Spleen (tissue), 7 donors: ENCODE results near the gene ULBP2.

Source experiments
- POLR2A ChIP-seq, 3 donors: fragments of 450-650 bp; IDR thresholded peaks; one replicate each; pipeline ENCODE4 v1.5.1; 2017; ENCODE audit warnings: antibody characterized with exemption in 3 of 3, mild to moderate bottlenecking in 1 of 3
- POLR2AphosphoS5 ChIP-seq, 3 donors: sonication (generic); formaldehyde crosslinking; IDR thresholded peaks; one replicate each; pipeline ENCODE4 v1.5.1; 2017; ENCODE audit warnings: antibody characterized with exemption in 3 of 3
- TF ChIP-seq, protein P1 (sequence below), 11 experiments: fragments of 200-600 bp in 7 of 11; fragments of 450-650 bp in 4 of 11; sonication (generic) in 4 of 11; IDR thresholded peaks in 8 of 11; conservative IDR thresholded peaks in 3 of 11; 1 replicate in 7 of 11; 2 replicates in 4 of 11; pipeline versions ENCODE4 v1.4.0 to v1.8.0; 2016 to 2021; ENCODE audit warnings: antibody characterized with exemption in 11 of 11, inconsistent platforms in 4 of 11, mild to moderate bottlenecking in 1 of 11
- donor health status: DM: no; HTN: no; CAD: no; lungs with moderate emphysema.
- donor health status: DM: no; HTN: no; CAD: no.
- donor health status: DM: no; HTN: no; CAD: no.

GRCh38 chr6:149974825-149975224 is 33.0 kb downstream of the ULBP2 start:
- TF ChIP-seq, protein P1, sequence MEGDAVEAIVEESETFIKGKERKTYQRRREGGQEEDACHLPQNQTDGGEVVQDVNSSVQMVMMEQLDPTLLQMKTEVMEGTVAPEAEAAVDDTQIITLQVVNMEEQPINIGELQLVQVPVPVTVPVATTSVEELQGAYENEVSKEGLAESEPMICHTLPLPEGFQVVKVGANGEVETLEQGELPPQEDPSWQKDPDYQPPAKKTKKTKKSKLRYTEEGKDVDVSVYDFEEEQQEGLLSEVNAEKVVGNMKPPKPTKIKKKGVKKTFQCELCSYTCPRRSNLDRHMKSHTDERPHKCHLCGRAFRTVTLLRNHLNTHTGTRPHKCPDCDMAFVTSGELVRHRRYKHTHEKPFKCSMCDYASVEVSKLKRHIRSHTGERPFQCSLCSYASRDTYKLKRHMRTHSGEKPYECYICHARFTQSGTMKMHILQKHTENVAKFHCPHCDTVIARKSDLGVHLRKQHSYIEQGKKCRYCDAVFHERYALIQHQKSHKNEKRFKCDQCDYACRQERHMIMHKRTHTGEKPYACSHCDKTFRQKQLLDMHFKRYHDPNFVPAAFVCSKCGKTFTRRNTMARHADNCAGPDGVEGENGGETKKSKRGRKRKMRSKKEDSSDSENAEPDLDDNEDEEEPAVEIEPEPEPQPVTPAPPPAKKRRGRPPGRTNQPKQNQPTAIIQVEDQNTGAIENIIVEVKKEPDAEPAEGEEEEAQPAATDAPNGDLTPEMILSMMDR (IDR thresholded peaks at IDR 0.05 in 8 of 11, conservative IDR thresholded peaks at IDR 0.05 in 3 of 11) = no peak
- TF ChIP-seq POLR2AphosphoS5 (IDR thresholded peaks at IDR 0.05) (no peak), POLR2A (IDR thresholded peaks at IDR 0.05) (no peak)
